Activated naive CD8-positive, alpha-beta T cell treated with anti-CD3 and anti-CD28 coated beads for 36 hours (primary cell): Measurements from ENCODE around the gene OR13C8. TPM values are rescaled to one million over a fixed set of nuclear protein-coding genes. Genes with fewer than 3 reads are reported as not detected.
"Not testable (repeated sequence)": the region's sequence is repeated elsewhere in the genome, so short reads cannot be mapped to it uniquely, and the experiment has no call there.

Experiments
- DNase-seq: peaks from one replicate; pipeline ENCODE4 v3.0.0; 2021
- H3K27ac Mint-ChIP-seq: one replicate; pipeline ENCODE4 v1.8.0; 2022; ENCODE audit warnings: mild to moderate bottlenecking, moderate library complexity, mixed read lengths
- H3K27me3 Mint-ChIP-seq: one replicate; pipeline ENCODE4 v1.8.0; 2022; ENCODE audit warnings: mild to moderate bottlenecking, mixed read lengths
- H3K36me3 Mint-ChIP-seq: one replicate; pipeline ENCODE4 v1.8.0; 2021; ENCODE audit warnings: mild to moderate bottlenecking, mixed read lengths
- H3K4me1 Mint-ChIP-seq: one replicate; pipeline ENCODE4 v1.8.0; 2021; ENCODE audit warnings: mixed read lengths
- H3K4me3 Mint-ChIP-seq: one replicate; pipeline ENCODE4 v1.8.0; 2022; ENCODE audit warnings: mild to moderate bottlenecking, moderate library complexity, mixed read lengths
- H3K9me3 Mint-ChIP-seq: one replicate; pipeline ENCODE4 v1.8.0; 2022; ENCODE audit warnings: mixed read lengths
- total RNA-seq, 2 experiments: library from RNA; stranded (reverse); gene quantifications; one replicate each; pipeline ENCODE4 v1.2.3, GENCODE V29; 2021

Gene OR13C8
- total RNA-seq, 2 experiments from 2014 or later = not detected

GRCh38 chr9:104589626-104590025, 20.7 kb downstream of the OR13C8 start:
- Mint-ChIP-seq H3K36me3 (no peaks in the 10 kb centered on the region), H3K9me3 (peaks cover 4% of the 10 kb centered on the region), H3K4me1 (no peaks in the 10 kb centered on the region), H3K27me3 (peaks cover 3% of the 10 kb centered on the region), H3K27ac (no peak overlapping the region), H3K4me3 (no peak overlapping the region)
- no peak for DNase-seq

DNA sequence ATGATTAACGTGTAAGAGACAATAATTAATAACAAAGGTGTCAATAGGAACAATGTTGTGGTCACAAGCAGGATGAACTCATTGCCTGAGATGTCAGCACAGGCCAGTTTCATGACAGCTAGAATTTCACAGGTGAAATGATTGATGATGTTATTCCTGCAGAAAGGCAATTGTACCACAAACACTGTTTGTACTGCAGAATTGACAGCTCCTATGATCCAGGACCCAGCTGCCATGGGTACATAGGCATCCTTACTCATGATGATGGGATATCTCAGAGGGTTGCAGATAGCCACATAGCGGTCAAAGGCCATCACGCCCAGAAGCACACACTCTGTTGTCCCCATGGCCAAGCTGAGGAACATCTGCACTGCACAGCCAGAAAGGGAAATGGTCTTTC, 29.8 kb downstream of the OR13C8 start:
- H3K27me3 Mint-ChIP-seq, H3K4me1 Mint-ChIP-seq, H3K9me3 Mint-ChIP-seq, H3K4me3 Mint-ChIP-seq, DNase-seq, H3K27ac Mint-ChIP-seq, H3K36me3 Mint-ChIP-seq: not testable (repeated sequence)

DNA sequence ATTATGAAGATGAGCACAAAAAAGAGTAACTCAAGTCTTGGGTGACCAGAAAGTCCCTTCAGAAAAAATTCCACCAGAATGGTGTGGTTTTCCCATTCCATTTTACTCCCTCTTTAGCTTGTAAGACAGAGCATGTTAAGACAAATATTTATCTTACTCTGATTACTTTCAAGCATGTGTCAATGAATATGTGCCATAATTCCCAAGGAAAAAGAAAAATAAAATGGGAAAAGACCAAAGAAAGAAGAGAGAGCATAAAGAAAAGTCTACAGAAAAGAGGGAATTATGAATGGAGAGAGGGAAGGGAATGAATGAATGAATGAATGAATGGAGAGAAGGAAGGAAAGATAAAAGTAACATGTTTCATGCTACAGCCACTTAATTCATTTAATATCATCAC, 30.3 kb downstream of the OR13C8 start, which contains the start of gene OR13C5:
Gene OR13C5 (minus strand): TSS at position 101 of the 400 bp plus-strand sequence. CDS start 0 bp downstream, at position 101.
- not testable (repeated sequence) for DNase-seq, H3K4me1 Mint-ChIP-seq, H3K27me3 Mint-ChIP-seq, H3K36me3 Mint-ChIP-seq, H3K27ac Mint-ChIP-seq, H3K9me3 Mint-ChIP-seq, H3K4me3 Mint-ChIP-seq

- Mint-ChIP-seq H3K9me3 (no peaks in the 10 kb centered on the region), H3K27me3 (no peaks in the 10 kb centered on the region), H3K27ac (no peak overlapping the region), H3K36me3 (no peaks in the 10 kb centered on the region), H3K4me3 (no peak overlapping the region), H3K4me1 (no peaks in the 10 kb centered on the region)
- no peak for DNase-seq
These were observed 35.8 kb downstream of the OR13C8 start for GRCh38 chr9:104604801-104605200.

DNA sequence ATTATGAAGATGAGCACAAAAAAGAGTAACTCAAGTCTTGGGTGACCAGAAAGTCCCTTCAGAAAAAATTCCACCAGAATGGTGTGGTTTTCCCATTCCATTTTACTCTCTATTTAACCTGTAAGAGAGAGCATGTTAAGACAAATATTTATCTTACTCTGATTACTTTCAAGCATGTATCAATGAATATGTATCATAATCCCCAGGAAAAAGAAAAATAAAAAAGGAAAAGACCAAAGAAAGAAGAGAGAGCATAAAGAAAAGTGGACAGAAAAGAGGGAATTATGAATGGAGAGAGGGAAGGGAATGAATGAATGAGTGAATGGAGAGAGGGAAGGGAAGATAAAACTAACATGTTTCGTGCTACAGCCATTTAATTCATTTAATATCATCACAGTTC, 36.6 kb downstream of the OR13C8 start, which contains the start of gene OR13C2:
Gene OR13C2 (minus strand): TSS at position 101 of the 400 bp plus-strand sequence. CDS start 0 bp downstream, at position 101.
- H3K27ac Mint-ChIP-seq, H3K36me3 Mint-ChIP-seq, H3K4me3 Mint-ChIP-seq, H3K27me3 Mint-ChIP-seq, H3K9me3 Mint-ChIP-seq, DNase-seq, H3K4me1 Mint-ChIP-seq: not testable (repeated sequence)

GRCh38 chr9:104606152-104606551, 37.2 kb downstream of the OR13C8 start:
- Mint-ChIP-seq H3K27me3 (no peaks in the 10 kb centered on the region), H3K27ac (no peak overlapping the region), H3K36me3 (no peaks in the 10 kb centered on the region), H3K4me1 (no peaks in the 10 kb centered on the region), H3K4me3 (no peak overlapping the region), H3K9me3 (no peaks in the 10 kb centered on the region)
- DNase-seq = no peak

DNA sequence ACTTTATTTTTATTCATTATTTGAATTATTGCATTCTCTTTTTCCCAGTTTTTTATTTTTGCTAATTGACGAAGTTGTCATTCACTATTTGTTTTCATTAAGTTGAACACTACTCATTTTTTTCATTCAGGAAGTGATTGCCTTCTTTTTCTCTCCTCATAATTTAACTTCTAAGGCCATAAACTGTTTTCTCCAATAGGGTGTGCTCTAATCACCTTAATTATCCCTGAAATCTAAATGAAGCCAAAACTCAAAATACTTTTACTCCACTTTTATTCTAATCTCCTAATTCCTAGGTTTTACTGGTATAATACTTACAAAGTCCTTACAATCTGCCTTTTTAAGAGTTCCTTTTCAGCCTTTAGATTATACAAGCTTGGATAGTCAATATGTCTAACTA, 39.4 kb downstream of the OR13C8 start:
- H3K27me3 Mint-ChIP-seq = no peaks in the 10 kb centered on the region
- H3K4me1 Mint-ChIP-seq = no peaks in the 10 kb centered on the region
- H3K4me3 Mint-ChIP-seq = no peak overlapping the region
- DNase-seq = no peak
- no peaks in the 10 kb centered on the region for H3K36me3 Mint-ChIP-seq
- no peak overlapping the region for H3K27ac Mint-ChIP-seq
- no peaks in the 10 kb centered on the region for H3K9me3 Mint-ChIP-seq

- no peak for DNase-seq
- no peaks in the 10 kb centered on the region for H3K9me3 Mint-ChIP-seq
- H3K36me3 Mint-ChIP-seq = no peaks in the 10 kb centered on the region
- no peak overlapping the region for H3K27ac Mint-ChIP-seq
- H3K4me1 Mint-ChIP-seq = no peaks in the 10 kb centered on the region
- H3K27me3 Mint-ChIP-seq = no peaks in the 10 kb centered on the region
- H3K4me3 Mint-ChIP-seq = no peak overlapping the region
These were observed 42.2 kb downstream of the OR13C8 start for GRCh38 chr9:104611213-104611612.

DNA sequence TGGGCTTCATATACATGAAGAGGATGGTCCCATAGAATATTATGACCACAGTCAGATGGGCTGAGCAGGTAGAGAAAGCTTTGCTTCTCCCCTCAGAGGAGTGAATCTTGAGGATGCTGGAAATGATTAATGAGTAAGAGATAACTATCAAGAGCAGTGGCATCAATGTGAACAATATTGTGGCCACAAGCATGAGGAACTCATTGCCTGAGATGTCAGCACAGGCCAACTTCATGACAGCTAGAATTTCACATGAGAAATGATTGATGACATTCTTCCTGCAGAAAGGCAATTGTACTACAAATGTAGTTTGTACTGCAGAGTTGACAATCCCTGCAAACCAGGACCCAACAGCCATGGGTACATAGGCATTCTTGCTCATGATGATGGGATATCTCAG, 48.5 kb downstream of the OR13C8 start:
- Mint-ChIP-seq H3K27ac (no peak overlapping the region), H3K27me3 (no peaks in the 10 kb centered on the region), H3K36me3 (no peaks in the 10 kb centered on the region), H3K4me1 (no peaks in the 10 kb centered on the region), H3K4me3 (no peak overlapping the region), H3K9me3 (no peaks in the 10 kb centered on the region)
- DNase-seq = no peak

DNA sequence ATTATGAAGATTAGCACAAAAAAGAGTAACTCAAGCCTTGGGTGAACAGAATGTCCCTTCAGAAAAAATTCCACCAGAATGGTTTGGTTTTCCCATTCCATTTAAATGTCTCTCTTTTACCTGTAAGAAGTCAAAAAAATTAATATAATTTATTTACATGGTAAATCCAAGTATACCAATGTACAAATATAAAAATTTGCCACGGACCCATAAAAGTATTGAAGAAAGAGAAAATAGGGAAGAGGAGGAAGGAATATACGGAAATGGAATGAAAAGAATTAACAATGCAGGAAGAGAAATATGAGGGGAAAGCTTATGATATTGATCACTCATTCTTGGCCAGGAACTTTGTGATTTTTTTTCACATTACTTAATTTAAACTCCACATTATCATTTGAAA, 49.1 kb downstream of the OR13C8 start, which contains the start of gene OR13C9:
Gene OR13C9 (minus strand): TSS at position 101 of the 400 bp plus-strand sequence. CDS start 0 bp downstream, at position 101.
- H3K27ac Mint-ChIP-seq = no peak within 1 kb of the TSS
- H3K9me3 Mint-ChIP-seq = no peaks in the 10 kb centered on the region
- no peak for DNase-seq
- no peak within 1 kb of the TSS for H3K4me3 Mint-ChIP-seq
- H3K27me3 Mint-ChIP-seq = no peaks in the 10 kb centered on the region
- no peaks in the 10 kb centered on the region for H3K4me1 Mint-ChIP-seq
- H3K36me3 Mint-ChIP-seq = no peaks in the 10 kb centered on the region

Other genes starting within 250 kb of the OR13C8 start
- not detected for gene OR13F1, start 64.9 kb upstream of the OR13C8 start, total RNA-seq
- gene OR13C4, start 42.0 kb upstream of the OR13C8 start, total RNA-seq = not detected
- not detected for gene OR13C3, start 32.3 kb upstream of the OR13C8 start, total RNA-seq
- not detected for gene OR13C5, start 30.2 kb downstream of the OR13C8 start, total RNA-seq
- not detected for gene OR13C2, start 36.5 kb downstream of the OR13C8 start, total RNA-seq
- not detected for gene OR13C9, start 49.0 kb downstream of the OR13C8 start, total RNA-seq
- gene OR13D1, start 125.3 kb downstream of the OR13C8 start, total RNA-seq = not detected
- gene NIPSNAP3A, start 178.5 kb downstream of the OR13C8 start, total RNA-seq = 10 to 100 TPM; 11.2 to 11.3 TPM
- gene NIPSNAP3B, start 195.0 kb downstream of the OR13C8 start, total RNA-seq = under 1 TPM; 0.23 to 0.88 TPM